Activated T-cell treated with anti-CD3 and anti-CD28 coated beads for 1 hour (primary cell): ENCODE data around the gene NLE1.
"Not testable (repeated sequence)": the region's sequence is repeated elsewhere in the genome, so short reads cannot be mapped to it uniquely, and the experiment has no call there.

Experiments
- DNase-seq: peaks from one replicate; pipeline ENCODE4 v3.0.0-alpha.2; 2020; ENCODE audit warnings: low read depth

The NLE1 gene

DNA sequence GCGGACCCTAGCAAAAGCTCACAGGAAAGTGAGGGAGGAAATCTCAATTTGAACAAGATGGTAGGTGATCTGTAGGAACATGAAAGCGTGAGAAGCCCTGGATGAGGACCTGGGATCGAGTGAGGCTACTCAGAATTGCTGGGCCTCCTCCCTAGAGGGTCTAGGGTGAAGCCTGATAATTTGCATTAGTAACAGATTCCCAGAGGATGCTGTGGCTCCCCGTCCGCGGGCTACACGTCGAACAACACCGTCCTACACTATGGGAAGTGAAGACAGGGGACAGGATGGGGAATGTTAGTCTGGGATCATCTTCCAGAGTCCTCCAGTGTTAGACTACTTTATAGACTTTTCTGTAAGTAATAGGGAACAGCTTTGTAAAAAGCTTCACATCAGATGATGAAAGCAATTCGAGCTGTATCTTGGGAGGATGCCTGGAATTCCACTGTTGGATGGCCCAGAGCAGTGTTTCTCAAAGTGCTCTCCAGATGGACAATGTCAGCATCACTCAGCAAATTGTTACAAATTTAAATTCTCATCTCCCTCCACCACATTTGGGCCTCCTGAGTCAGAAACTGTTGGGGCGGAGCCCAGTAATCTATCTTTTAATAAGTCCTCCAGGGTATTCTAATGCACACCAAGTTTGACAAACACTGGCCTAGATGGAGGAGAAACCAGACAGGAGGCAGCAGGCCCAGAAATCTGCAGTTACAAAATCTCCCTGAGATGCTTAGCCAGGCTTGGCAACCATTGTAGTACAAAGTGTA lies 14.2 kb downstream of the NLE1 start:
- DNase-seq: no peak

- DNase-seq: no peak
Measured at GRCh38 chr17:35121315-35121714, 20.8 kb downstream of the NLE1 start, which contains the start of gene FNDC8. Gene FNDC8, plus strand, starts transcription at chr17:35121615. Its CDS starts 79 bp downstream, at chr17:35121694.

DNA sequence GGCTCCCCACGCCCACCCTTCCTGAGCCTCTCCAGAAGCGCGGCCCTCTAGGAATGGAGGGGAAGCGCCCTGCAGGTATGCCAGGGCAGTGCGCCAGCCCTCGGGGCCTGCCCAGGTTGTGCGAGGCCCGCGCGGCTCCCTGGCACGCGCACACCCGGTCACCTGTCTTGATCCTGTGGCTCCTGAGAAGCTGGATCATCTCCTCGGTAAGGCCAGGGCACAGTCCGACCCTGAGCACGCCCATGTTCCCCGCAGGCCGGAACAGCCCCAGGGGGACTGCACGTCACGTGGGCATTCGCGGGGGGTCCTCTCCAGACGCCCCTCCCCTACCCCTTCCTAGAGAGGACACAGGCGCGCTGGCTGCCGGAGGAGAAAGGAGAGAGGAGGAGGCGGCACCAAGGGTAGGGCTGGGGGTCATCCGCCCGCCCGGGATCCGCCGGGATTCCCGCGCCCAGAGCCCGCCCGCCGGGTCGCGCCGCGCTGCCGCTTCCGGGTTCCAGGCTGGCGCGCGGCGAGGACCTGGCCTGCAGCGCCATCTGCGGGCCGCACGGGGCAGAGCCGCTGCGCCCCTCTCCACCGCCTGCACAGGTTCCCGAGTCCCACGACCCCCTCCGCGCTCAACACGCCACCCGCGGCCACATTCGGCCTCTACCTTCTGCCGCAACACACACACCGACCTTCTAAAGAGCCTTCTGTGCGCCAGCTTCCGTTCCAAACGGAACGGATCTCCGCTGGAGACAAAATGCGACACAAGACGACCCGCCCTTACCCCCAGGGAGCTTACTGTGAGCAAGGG lies 22.5 kb downstream of the NLE1 start, which contains the start of gene RAD51D:
TSS of gene RAD51D (minus strand) at position 491 of the 796 bp plus-strand sequence. CDS start at position 244, 247 bp downstream.
- DNase-seq: peak; percentile 70

DNA sequence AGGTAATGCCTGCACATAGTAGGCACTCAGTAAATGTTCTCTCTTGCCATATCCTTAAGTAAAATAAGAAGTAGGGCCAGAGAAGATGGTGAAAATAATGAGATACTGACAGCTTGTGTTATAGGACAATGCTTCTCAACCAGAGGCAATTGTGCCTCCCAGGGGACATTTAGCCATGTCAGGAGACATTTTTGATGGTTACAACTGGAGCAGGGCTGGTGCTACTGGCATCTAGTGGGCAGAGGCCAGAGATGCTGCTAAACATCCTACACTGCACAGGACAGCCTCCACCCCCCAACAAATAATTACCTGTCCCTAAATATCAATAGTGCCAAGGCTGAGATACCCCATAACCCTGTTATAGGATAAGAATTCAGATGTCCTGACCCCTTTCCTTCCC lies 24.1 kb downstream of the NLE1 start:
- DNase-seq: no peak

GRCh38 chr17:35116845-35117244 lies 25.3 kb downstream of the NLE1 start:
- DNase-seq: no peak

DNA sequence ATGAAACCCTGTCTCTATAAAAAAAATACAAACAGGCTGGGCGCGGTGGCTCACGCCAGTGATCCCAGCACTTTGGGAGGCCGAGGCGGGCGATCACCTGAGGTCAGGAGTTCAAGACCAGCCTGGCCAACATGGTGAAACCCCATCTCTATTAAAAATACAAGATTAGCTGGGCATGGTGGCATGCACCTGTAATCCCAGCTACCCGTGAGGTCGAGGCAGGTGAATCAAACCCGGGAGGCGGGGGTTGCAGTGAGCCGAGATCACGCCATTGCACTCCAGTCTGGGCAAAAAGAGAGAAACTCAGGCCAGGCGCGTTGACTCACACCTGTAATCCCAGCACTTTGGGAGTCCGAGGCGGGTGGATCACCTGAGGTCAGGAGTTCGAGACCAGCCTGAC lies 31.3 kb downstream of the NLE1 start:
- DNase-seq: not testable (repeated sequence)

DNA sequence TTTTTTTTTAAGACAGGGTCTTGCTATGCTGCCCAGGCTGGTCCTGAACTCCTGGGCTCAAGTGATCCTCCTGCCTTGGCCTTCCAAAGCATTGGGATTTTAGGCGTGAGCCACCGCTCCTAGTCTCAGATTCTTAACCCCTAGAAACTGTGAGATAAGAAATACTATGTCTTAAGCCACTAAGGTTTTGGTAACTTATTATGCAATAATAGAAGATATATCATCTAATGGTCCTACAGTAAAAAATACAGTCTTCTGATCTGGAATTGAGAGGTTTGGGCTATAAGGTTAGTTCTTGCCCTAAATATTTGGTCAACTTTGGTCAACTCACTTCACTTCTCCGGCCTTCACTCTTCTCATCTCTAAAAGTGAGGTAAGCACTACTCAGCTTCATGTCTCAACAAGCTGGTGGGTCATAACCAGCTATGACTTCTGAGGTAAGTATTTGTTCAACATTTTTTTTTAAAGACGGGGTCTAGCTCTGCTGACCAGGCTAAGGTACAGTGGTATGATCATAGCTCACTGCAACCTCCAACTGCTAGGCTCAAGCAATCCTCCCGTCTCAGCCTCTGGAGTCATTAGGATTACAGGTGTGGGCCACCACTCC lies 37.2 kb downstream of the NLE1 start:
- DNase-seq: no peak

- no peak for DNase-seq
Measured at GRCh38 chr17:35103271-35103670, 38.8 kb downstream of the NLE1 start.

DNA sequence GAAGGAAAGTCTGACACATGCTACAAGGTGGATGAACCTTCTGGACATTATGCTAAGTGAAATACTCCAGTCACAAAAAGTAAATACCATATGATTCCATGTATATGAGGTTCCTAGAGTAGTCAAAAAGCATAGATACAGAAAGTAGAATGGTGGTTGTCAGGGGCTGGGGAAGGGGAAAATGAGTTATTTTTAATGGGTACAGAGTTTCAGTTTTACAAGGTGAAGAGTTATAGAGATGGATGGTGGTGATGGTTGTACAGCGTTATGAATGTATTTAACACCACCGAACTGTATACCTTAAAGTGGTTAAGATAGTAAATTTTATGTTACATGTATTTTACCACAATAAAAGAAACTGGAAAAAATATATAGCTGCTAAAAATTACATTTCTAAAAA lies 40.4 kb downstream of the NLE1 start:
- DNase-seq: no peak

DNA sequence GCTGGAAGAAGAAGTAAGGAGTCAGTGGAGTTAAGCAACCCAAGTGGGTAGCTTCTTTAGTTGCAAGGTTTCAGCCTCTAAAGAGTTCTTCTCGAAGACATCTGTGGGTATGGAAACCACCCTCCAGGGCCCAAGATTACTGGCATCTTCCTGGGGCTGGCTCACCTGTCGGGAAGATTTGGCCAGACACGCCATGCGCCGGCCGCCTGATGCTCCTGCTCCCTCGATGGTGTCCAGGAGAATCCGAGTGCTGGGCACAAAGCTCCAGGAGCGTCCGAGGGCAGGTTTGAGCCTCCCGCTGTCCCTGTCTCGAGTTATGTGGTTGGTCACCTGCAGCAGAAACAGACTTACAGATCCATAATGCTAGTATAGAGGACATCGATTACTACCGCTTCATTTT lies 41.1 kb downstream of the NLE1 start:
- no peak for DNase-seq

- DNase-seq: no peak
Measured at GRCh38 chr17:35099908-35100307, 42.2 kb downstream of the NLE1 start.

DNA sequence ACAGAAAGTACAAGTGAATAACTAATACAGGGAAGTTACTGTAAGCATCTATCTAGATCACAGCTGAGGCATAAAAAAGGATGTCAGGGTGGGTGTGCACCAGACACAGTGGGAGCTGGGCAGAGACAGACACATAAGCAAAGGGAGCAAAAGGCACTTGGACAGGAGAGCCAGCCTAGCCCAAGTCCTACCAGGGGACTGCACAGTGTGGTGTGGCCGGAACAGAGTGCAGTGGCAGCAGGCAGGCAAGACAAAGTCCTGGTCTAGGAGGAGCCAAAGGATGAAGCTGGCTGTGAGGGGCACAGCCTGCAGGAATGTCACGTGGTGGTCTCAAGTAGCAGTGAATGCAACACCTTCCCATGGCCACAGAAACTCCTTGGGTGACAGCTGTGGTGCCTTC lies 44.3 kb downstream of the NLE1 start:
- no peak for DNase-seq

DNA sequence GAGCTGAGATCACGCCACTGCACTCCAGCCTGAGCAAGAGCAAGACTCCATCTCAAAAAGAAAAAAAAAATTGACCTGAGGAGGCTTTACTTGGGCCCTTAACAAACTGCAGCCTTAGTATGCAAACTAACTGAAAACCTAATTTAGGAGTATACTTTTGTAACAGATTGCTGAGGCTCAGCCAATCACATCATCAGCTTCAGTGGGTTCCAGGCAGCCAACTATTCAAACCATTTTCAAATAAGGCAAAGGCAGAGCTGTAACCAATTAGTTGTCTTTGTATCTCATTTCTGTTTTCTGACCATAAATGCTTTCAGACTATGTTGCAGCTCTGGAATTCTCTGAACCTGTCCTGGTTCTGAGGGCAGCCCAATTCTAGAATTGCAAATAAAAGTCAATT lies 46.4 kb downstream of the NLE1 start:
- no peak for DNase-seq

DNA sequence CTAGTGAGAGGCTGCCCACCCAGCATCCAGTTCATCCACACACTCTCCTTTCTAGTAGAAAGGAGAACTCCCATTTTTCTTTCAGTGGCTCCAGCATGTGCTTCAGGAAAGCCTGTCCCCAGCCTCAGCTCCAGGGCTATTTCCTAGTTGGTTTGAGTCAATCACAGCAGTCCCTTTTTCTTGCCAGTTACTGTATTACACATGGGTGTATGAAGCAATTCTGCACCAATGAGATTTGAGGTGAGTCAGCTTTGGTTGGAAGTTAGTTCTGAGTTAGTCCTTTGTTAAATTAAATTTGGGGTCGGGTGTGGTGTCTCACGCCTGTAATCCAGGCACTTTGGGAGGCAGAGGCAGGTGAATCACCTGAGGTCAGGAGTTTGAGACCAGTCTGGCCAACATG lies 47.2 kb downstream of the NLE1 start:
- DNase-seq: no peak

DNA sequence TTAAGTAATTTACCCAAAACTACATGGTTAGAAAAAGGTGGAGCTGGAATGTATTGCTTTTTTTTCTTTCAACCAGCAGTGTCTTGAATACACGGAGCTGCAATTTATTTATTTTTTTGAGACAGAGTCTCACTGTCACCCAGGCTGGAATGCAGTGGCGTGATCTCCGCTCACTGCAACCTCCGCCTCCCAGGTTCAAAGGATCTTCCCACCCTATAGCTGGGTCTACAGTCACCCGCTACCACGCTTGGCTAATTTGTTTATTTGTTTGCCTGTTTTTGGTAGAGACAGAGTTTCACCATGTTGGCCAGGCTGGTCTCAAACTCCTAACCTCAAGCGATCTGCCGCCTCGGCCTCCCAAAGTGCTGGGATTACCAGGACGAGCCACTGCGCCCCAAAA lies 51.4 kb downstream of the NLE1 start:
- DNase-seq: not testable (repeated sequence)

DNA sequence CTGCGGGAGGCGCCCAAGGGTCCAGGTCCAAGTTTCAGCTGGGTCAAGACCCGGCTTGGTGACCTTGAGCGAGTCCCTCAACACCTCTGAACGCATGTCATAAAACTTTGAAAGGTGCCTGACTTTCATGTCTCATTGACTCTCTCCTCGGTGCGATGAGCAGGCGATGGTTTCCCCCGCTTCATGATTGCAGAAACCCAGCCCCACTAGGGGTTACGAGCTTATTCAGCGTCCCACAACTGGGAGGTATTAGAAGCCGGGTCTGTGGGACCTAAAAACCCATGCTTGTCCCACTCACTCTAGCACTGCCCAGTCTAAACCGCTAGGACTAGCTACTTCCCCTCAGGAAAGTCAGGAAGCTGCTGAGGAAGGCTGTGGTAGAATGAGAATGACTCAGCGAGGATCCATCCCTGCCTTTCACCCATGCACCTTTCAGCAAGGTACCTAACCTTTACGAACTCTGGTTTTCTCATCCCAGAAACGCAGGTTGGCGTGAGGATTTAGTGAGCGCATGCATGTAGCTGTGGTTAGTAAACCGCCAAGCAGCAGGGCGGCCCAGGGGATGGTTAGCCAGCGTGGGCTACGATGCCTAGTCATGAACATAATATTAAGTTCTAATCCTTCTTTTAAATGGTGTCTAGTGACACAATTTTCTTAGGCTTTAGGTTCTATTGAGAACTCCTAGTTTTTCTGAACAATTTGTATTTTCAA lies 52.4 kb downstream of the NLE1 start:
- peak; percentile 12 for DNase-seq

DNA sequence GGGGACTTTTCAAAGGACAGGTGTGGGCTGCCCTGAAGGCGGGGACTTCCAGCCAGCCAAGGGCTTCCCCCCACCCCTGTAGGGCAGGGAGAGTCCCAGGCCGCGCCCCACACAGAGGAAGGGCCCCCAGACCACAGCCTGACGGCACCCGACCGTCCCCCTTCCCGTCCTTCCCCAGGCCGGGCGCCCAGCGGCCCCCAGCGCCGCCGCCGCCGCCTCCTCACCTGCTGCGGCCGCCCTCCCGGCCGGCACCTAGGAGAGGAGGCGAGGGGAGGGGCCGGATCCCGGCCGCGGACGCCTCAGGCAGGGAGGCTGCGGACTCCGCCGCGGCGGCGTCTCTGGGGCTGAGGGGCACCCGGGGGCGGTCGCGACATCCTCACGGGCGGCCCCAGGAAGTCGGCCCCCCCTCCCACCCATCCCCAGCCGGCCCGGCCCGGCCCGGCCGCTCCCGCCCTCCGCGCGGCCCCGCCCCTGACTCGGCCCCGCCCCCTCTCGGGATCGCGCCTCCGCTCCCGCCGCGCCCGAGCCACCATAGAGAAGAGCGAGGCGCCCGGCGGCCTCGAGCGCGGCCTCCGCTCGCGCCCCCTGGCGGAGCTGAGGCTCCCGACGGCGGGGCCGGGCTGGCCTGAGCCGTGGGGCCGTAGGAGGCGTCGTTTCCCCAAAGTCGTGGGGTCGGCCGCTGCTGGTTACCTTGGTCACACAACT lies 53.1 kb downstream of the NLE1 start:
- peak; percentile 88 for DNase-seq

DNA sequence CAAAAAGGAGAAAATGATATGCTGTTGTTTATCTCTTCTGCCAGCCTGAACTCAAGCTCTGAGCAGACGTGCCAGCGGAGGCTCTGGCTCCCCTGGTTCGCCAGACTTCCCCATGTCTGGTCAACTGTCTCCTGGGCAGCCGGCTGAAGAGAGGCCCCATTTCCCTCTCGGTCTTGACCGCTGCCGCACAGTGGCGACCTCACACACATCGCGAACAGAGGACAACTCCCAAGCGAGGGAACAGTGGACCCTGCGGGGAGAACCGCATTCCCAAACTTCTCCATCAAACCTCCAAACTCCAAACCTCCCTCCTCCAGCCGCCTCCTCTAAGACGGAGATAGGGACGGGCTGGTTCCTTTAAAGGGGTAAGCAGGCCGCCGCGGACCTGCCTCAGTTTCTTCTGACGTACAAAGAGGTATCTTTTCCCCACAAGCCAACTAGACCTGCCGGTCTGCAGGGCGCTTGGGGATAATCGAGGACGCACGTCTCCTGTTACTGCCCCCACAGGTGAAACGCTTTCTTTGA lies 53.7 kb downstream of the NLE1 start:
- DNase-seq: no peak

- no peak for DNase-seq
Measured at GRCh38 chr17:35087731-35088355, 54.3 kb downstream of the NLE1 start.

GRCh38 chr17:35086931-35087573 lies 55.1 kb downstream of the NLE1 start:
- DNase-seq: no peak
